ENCODE measurements around the gene SSH3. TPM values are rescaled to one million over a fixed set of nuclear protein-coding genes. Genes with fewer than 3 reads are reported as not detected.

SSH3 gene
- total RNA-seq, 2 donors from 2014 or later = 14.7 to 23.6 TPM

- H3K27ac ChIP-seq = peak overlapping the region; percentile 73 to 90
- no peak for DNase-seq (ENCODE audit: low spot score)
Measured at GRCh38 chr11:67267188-67268080, 35.9 kb upstream of the SSH3 start.

DNA sequence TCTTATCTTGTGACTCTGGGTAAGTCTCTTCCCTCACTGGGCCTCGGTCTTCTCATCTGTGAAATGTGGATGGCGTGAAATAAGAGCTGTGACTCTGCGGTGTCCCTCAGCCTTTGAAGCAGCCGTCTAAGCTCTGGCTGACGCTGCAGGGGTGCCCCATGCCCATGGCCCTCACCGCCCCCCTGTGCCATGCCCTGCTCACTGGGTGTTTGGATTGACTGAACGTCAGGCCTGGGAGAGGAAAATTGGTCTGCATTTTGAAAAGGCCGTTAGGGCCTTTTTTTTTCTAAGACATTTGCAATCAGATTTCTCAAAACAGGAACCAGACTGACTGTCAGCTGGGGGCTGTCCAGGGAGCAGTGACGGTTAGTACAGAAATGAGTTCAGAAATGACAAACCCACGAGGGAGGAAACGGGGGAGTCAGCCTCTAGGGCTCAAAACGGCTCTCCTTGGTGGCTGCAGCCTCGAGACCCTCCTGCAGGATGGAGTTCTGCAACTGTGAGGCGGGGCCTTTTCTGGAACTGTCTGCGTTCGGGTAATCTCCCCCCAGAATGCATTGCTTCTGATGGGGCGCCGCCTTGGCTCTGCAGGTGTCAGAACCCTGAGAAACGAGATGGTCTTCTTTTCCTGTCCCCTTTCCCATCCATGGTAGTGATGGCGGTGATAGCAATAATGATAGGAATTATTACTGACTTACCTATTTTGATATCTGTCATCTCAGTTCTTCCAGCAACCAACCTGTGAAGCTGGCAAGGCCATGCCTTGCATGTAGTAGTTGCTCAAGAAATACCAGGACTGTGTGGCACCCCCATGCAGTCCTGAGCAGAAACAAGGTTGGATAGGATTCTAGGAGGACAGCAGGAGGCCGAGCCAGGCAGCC lies 35.0 kb upstream of the SSH3 start:
- Histone ChIP-seq H3K27ac (peak overlapping the region; percentile 73 to 90), H3K27me3 (no peaks in the 10 kb centered on the region), H3K4me3 (peak overlapping the region in 1 of 2 donors; percentile 94), H3K9me3 (no peaks in the 10 kb centered on the region), H3K36me3 (peaks cover 4% of the 10 kb centered on the region), H3K4me1 (peaks cover 0 to 73% of the 10 kb centered on the region in 2 donors)
- no peak for TF ChIP-seq CTCF (IDR thresholded peaks at IDR 0.05)
- DNase-seq (ENCODE audit: low spot score) = no peak

More at GRCh38 chr11:67267188-67268080, 35.9 kb upstream of the SSH3 start:
- Histone ChIP-seq H3K36me3 (peaks cover 4% of the 10 kb centered on the region), H3K4me3 (peak overlapping the region; percentile 82 to 94), H3K4me1 (peaks cover 0 to 73% of the 10 kb centered on the region in 2 donors), H3K27me3 (no peaks in the 10 kb centered on the region), H3K9me3 (no peaks in the 10 kb centered on the region)
- TF ChIP-seq CTCF (IDR thresholded peaks at IDR 0.05) = no peak

GRCh38 chr11:67268962-67269268 lies 34.4 kb upstream of the SSH3 start:
- Histone ChIP-seq H3K4me3 (peak overlapping the region in 1 of 2 donors; percentile 94), H3K9me3 (no peaks in the 10 kb centered on the region), H3K27ac (peak overlapping the region; percentile 59 to 73), H3K27me3 (no peaks in the 10 kb centered on the region), H3K36me3 (peaks cover 4% of the 10 kb centered on the region), H3K4me1 (peaks cover 0 to 76% of the 10 kb centered on the region in 2 donors)
- TF ChIP-seq CTCF (IDR thresholded peaks at IDR 0.05) = no peak
- DNase-seq (ENCODE audit: low spot score) = no peak

DNA sequence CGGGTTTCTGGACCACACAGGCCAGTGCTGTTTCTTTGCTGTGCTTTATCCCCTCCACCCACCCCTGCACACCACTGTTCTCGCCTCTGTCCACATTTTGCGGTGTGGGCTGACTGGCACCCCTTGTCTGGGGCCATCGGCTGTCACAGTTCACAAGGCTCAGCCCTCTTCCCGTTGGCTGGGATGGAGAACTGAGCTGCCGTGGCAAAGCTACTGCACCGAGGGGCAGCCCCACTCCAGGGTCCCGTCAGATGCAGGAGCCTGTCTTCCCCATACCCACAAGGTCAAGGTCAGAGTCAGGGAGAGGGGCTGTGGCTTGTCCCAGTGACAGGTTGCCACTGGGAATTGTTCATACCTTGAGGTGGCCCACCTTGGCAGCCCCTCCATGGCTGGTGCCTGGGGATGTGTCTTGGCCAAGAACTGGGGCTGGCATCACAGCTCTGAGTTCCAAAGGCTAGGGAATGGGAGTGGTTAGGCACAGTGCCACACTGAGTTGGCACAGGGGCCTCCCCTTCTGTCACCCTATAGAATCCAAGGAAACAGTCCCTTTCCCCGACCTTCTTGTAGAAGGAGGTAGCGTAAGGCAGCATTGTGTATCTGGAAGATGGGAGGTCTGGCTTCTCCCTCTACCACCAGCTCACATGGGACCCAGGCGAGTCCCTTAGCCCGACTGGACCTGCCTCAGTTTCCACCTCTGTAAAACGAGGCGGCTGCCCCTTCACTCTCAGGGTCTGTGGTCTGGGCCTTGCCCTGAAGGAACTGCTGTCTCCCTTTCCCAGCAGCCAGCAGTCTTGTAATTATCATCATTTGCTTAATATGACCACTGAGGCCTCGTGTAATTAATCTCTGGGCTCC lies 33.7 kb upstream of the SSH3 start:
- peak overlapping the region in 1 of 2 donors; percentile 94 for H3K4me3 ChIP-seq
- no peak for DNase-seq (ENCODE audit: low spot score)

More for the DNA sequence above, 33.7 kb upstream of the SSH3 start:
- H3K36me3 ChIP-seq = peaks cover 4% of the 10 kb centered on the region
- peak overlapping the region; percentile 59 to 73 for H3K27ac ChIP-seq
- H3K27me3 ChIP-seq = no peaks in the 10 kb centered on the region
- no peak for TF ChIP-seq CTCF (IDR thresholded peaks at IDR 0.05)
- H3K9me3 ChIP-seq = no peaks in the 10 kb centered on the region
- H3K4me1 ChIP-seq = peaks cover 0 to 84% of the 10 kb centered on the region in 2 donors

Measured in right atrium auricular region (tissue), 2 donors.